Esophagus (tissue), 2 donors: ENCODE results near the gene NAPA. TPM values are rescaled to one million over a fixed set of nuclear protein-coding genes. Genes with fewer than 3 reads are reported as not detected.
A peak's percentile ranks its signal among the peaks of the same experiment; 100 is the strongest.

ENCODE experiments used
- H3K27ac ChIP-seq, 2 donors: one replicate each; pipeline ENCODE4 v1.5.1; 2013; ENCODE audit warnings: low read depth in 2 of 2, mild to moderate bottlenecking in 2 of 2, inconsistent platforms in 1 of 2, low read length in 1 of 2, moderate library complexity in 1 of 2
- H3K27me3 ChIP-seq, 2 donors: one replicate each; pipeline ENCODE4 v1.6.1; 2013; ENCODE audit warnings: low read length in 2 of 2, control low read depth in 1 of 2, mild to moderate bottlenecking in 1 of 2; ENCODE audit not compliant: insufficient read depth in 2 of 2, control insufficient read depth in 1 of 2
- H3K36me3 ChIP-seq, 2 donors: one replicate each; pipeline ENCODE4 v1.6.1; 2013; ENCODE audit warnings: low read length in 1 of 2; ENCODE audit not compliant: control insufficient read depth in 2 of 2, insufficient read depth in 2 of 2
- H3K4me1 ChIP-seq, 2 donors: one replicate each; pipeline ENCODE4 v1.6.1; 2013; ENCODE audit warnings: low read length in 1 of 2; ENCODE audit not compliant: control insufficient read depth in 2 of 2, insufficient read depth in 2 of 2
- H3K4me3 ChIP-seq, 2 donors: one replicate each; pipeline ENCODE4 v1.5.1; 2013; ENCODE audit warnings: low read length in 2 of 2, mild to moderate bottlenecking in 2 of 2, low read depth in 1 of 2, moderate library complexity in 1 of 2
- H3K9me3 ChIP-seq, 2 donors: one replicate each; pipeline ENCODE4 v1.6.1; 2013; ENCODE audit warnings: mild to moderate bottlenecking in 2 of 2, low read depth in 1 of 2, low read length in 1 of 2, moderate library complexity in 1 of 2; ENCODE audit not compliant: control insufficient read depth in 2 of 2, insufficient read depth in 1 of 2
- WGBS, 2 donors: extraction: QIAGEN DNeasy Blood & Tissue Kit; methylation state at CpG; one replicate each; pipeline ENCODE4 v1.1.7; 2013; 5-methylcytosine and 5-hydroxymethylcytosine counted together
- polyA plus RNA-seq, 2 donors: library from polyadenylated mRNA; stranded (reverse); fragments of 200-250 nt; gene quantifications; one replicate each; pipeline ENCODE4 v1.2.3, GENCODE V29; 2013
- donor health status: healthy with polysubstance abuse.
- donor health status: Bipolar disorder and iron deficiency.

Gene NAPA
- polyA plus RNA-seq, 2 donors: 106 to 110 TPM

DNA sequence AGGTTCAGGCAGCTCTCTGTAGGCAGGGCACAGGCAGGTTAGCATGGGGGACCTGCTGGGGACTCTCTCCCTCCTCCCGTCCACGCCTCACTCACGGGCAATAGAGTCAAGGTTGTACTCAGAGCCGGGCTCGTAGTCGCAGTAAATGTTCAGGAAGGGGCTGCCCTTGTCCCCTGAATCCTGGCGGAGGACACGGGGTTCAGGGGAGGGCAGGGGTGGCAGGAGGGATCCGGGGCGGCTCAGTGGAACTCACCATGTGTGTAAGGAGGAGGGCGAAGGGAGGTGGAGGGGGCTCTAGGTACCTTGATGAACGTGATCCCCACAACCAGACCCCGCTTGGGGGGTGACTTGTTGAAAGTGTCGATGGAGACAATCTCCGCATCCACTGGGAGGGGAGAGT, 31.7 kb downstream of the NAPA start:
- H3K4me3 ChIP-seq: peak overlapping the region in 1 of 2 donors; percentile 71
- no peak overlapping the region for H3K27ac ChIP-seq
- H3K27me3 ChIP-seq: no peaks in the 10 kb centered on the region

GRCh38 chr19:47481460-47482052, 33.3 kb downstream of the NAPA start:
- WGBS, 2 donors: 97% methylated on average over 4 of the region's 4 CpGs
- peaks cover 0 to 1% of the 10 kb centered on the region in 2 donors for H3K36me3 ChIP-seq
- H3K4me1 ChIP-seq: peaks cover 0 to 11% of the 10 kb centered on the region in 2 donors
- no peaks in the 10 kb centered on the region for H3K27me3 ChIP-seq
- no peak overlapping the region for H3K27ac ChIP-seq
- H3K9me3 ChIP-seq: no peaks in the 10 kb centered on the region
- no peak overlapping the region for H3K4me3 ChIP-seq

More for the DNA sequence above, 31.7 kb downstream of the NAPA start:
- H3K36me3 ChIP-seq: peaks cover 2 to 6% of the 10 kb centered on the region in 2 donors
- H3K4me1 ChIP-seq: peaks cover 0 to 11% of the 10 kb centered on the region in 2 donors
- H3K9me3 ChIP-seq: no peaks in the 10 kb centered on the region
- WGBS, 2 donors: 88 to 91% methylated on average over 15 of the region's 15 CpGs

- peaks cover 0 to 11% of the 10 kb centered on the region in 2 donors for H3K4me1 ChIP-seq
Measured at GRCh38 chr19:47480658-47481057, 34.2 kb downstream of the NAPA start.

DNA sequence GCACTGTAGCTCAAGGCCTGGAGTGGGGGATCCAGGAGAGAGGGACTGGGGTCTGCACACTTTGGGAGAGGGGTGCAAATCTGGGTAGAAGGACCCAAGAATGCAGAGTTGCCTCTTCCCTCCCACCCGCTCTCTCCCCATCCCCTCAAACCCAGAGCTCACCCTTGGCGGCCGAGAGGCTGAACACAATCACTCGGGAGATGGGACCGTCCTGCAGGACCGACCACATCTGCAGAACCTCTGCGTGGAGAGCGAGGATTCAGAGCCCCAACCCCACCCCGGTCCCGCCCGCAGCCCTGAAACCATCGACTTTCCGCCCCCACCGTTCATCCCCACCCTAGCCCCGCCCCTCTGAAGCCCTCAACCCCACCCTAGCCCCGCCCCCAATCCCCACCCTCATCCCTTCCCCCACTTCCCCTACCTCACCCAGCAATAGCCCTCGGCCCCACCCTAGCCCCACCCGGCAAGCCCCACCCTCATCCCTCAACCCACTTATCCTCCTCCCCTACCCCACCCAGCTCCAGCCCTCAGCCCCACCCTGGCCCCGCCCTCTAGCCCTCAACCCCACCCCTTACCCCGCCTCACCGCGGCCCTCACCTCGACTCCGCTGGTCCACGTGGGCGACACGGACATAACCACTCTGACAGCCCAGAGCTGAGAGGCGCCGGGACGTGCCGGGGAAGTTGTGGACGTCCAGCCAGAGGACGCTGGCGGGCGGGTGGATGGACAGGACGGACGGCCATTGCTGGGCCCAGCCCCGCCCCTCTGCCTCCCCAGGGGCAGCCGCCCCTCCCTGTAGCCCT, 35.0 kb downstream of the NAPA start:
- Histone ChIP-seq H3K36me3 (peaks cover 0 to 2% of the 10 kb centered on the region in 2 donors), H3K9me3 (no peaks in the 10 kb centered on the region), H3K27me3 (no peaks in the 10 kb centered on the region), H3K27ac (no peak overlapping the region), H3K4me1 (peaks cover 0 to 11% of the 10 kb centered on the region in 2 donors), H3K4me3 (no peak overlapping the region)
- 22 to 29% methylated on average over 35 to 39 of the region's 39 CpGs for WGBS, 2 donors

More at GRCh38 chr19:47480658-47481057, 34.2 kb downstream of the NAPA start:
- WGBS, 2 donors: 87 to 89% methylated on average over 16 of the region's 16 CpGs
- Histone ChIP-seq H3K27me3 (no peaks in the 10 kb centered on the region), H3K36me3 (peaks cover 0 to 2% of the 10 kb centered on the region in 2 donors), H3K4me3 (no peak overlapping the region), H3K27ac (no peak overlapping the region), H3K9me3 (no peaks in the 10 kb centered on the region)

- H3K27me3 ChIP-seq: no peaks in the 10 kb centered on the region
- 85 to 88% methylated on average over 17 of the region's 17 CpGs for WGBS, 2 donors
- H3K4me1 ChIP-seq: peaks cover 0 to 3% of the 10 kb centered on the region in 2 donors
- peaks cover 0 to 2% of the 10 kb centered on the region in 2 donors for H3K9me3 ChIP-seq
- H3K36me3 ChIP-seq: peaks cover 0 to 2% of the 10 kb centered on the region in 2 donors
- H3K27ac ChIP-seq: no peak overlapping the region
- H3K4me3 ChIP-seq: no peak overlapping the region
Measured at GRCh38 chr19:47476438-47476972, 38.4 kb downstream of the NAPA start.

GRCh38 chr19:47475465-47475864, 39.4 kb downstream of the NAPA start:
- peaks cover 0 to 2% of the 10 kb centered on the region in 2 donors for H3K9me3 ChIP-seq
- no peak overlapping the region for H3K27ac ChIP-seq
- H3K27me3 ChIP-seq: peaks cover 0 to 3% of the 10 kb centered on the region in 2 donors
- H3K4me1 ChIP-seq: peaks cover 0 to 3% of the 10 kb centered on the region in 2 donors
- H3K36me3 ChIP-seq: peaks cover 0 to 2% of the 10 kb centered on the region in 2 donors
- 82 to 87% methylated on average over 9 of the region's 9 CpGs for WGBS, 2 donors
- H3K4me3 ChIP-seq: no peak overlapping the region

DNA sequence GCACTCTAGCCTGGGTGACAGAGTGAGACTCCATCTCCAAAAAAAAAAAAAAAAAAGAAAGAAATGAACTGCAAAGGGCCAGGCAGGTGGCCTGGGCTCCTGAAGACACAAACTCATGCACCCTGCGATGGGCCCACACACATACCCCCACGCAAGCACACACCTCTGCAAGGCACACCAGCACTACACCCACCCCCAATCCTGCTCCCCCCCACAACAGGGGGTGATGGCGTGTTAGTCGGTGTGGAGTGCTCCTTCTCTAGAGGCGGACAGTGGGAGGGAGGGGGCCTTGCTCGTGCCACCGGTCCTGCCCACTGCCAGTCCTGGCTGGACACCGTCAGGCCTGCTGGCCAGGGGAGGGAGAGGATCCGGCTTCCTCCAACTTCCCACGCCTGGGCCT, 41.5 kb downstream of the NAPA start:
- Histone ChIP-seq H3K27ac (no peak overlapping the region), H3K4me1 (no peaks in the 10 kb centered on the region), H3K27me3 (peaks cover 0 to 3% of the 10 kb centered on the region in 2 donors), H3K9me3 (peaks cover 0 to 2% of the 10 kb centered on the region in 2 donors), H3K4me3 (no peak overlapping the region), H3K36me3 (peaks cover 0 to 2% of the 10 kb centered on the region in 2 donors)
- WGBS, 2 donors: 77 to 79% methylated on average over 8 to 10 of the region's 10 CpGs

GRCh38 chr19:47471733-47472457, 43.0 kb downstream of the NAPA start, which contains the start of gene SLC8A2:
SLC8A2 (minus strand) TSS chr19:47471893; CDS start chr19:47466403, 5,490 bp downstream.
- peak within 1 kb of the TSS in 1 of 2 donors; percentile 27 for H3K4me3 ChIP-seq
- WGBS, 2 donors: 4 to 5% methylated on average over 19 to 26 of the region's 29 CpGs

DNA sequence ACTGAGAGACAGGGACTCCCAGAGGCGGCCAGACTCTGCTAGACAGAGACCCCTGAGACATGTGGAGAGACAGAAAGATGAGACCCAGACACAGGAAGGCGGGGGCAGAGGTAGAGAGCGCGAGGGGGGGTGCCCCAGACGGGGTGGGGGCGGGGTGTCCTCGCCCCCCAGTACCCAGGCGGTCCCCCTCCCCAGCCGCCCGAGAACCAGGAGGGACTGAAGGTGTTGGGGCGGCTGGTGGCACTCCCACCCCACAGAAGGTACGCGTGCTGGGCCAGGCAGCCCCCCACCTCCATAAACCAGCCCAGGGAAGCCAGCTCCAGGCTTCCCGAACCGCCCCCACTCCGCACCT, 43.5 kb downstream of the NAPA start:
- H3K4me3 ChIP-seq: peak overlapping the region in 1 of 2 donors; percentile 27

More at GRCh38 chr19:47471733-47472457, 43.0 kb downstream of the NAPA start, which contains the start of gene SLC8A2:
- Histone ChIP-seq H3K27ac (no peak within 1 kb of the TSS), H3K9me3 (peaks cover 0 to 2% of the 10 kb centered on the region in 2 donors), H3K36me3 (peaks cover 0 to 2% of the 10 kb centered on the region in 2 donors), H3K4me1 (no peaks in the 10 kb centered on the region), H3K27me3 (peaks cover 0 to 3% of the 10 kb centered on the region in 2 donors)

More for the DNA sequence above, 43.5 kb downstream of the NAPA start:
- Histone ChIP-seq H3K9me3 (peaks cover 0 to 2% of the 10 kb centered on the region in 2 donors), H3K27me3 (peaks cover 0 to 3% of the 10 kb centered on the region in 2 donors), H3K4me1 (no peaks in the 10 kb centered on the region), H3K36me3 (peaks cover 0 to under 1% of the 10 kb centered on the region in 2 donors), H3K27ac (no peak overlapping the region)
- WGBS, 2 donors: 2 to 4% methylated on average over 15 to 16 of the region's 16 CpGs
